Natural killer cell treated with Interleukin-12 subunit alpha and Interleukin-12 subunit beta and Interleukin-15 and Interleukin-18, amount 100 ng/mL, for 72 hours (primary cell): ENCODE measurements around the gene SATB1. TPM values are rescaled to one million over a fixed set of nuclear protein-coding genes. Genes with fewer than 3 reads are reported as not detected.
A peak's percentile ranks its signal among the peaks of the same experiment; 100 is the strongest.

Experiments used
- ATAC-seq, 2 donors: fragments of 150-1000 bp; cut with Tn5 transposase in 1 of 2; sonication (Bioruptor Pico), chemical (Tn5 transposase) in 1 of 2; 2 replicates each; pipeline ENCODE4 v1.10.0; 2021
- DNase-seq: peaks from one replicate; pipeline ENCODE4 v3.0.0; 2022; ENCODE audit warnings: low spot score
- H3K27ac Mint-ChIP-seq, 2 donors: 1 replicate in 1 of 2; 2 replicates in 1 of 2; pipeline ENCODE4 v1.8.0; 2022; ENCODE audit warnings: mixed read lengths in 2 of 2, mild to moderate bottlenecking in 1 of 2, moderate library complexity in 1 of 2
- H3K27me3 Mint-ChIP-seq, 2 donors: 1 replicate in 1 of 2; 2 replicates in 1 of 2; pipeline ENCODE4 v1.8.0; 2022; ENCODE audit warnings: mixed read lengths in 2 of 2
- H3K36me3 Mint-ChIP-seq: one replicate; pipeline ENCODE4 v1.8.0; 2022; ENCODE audit warnings: mixed read lengths
- H3K4me1 Mint-ChIP-seq, 2 donors: 1 replicate in 1 of 2; 2 replicates in 1 of 2; pipeline ENCODE4 v1.8.0; 2022; ENCODE audit warnings: low read depth in 2 of 2, mixed read lengths in 2 of 2, mild to moderate bottlenecking in 1 of 2
- H3K4me3 Mint-ChIP-seq: one replicate; pipeline ENCODE4 v1.8.0; 2022; ENCODE audit warnings: mixed read lengths
- H3K9me3 Mint-ChIP-seq: 2 replicates; pipeline ENCODE4 v1.8.0; 2022; ENCODE audit warnings: mixed read lengths
- total RNA-seq, 2 donors: library from RNA; stranded (reverse); gene quantifications; one replicate each; pipeline ENCODE4 v1.2.3, GENCODE V29; 2022

SATB1 gene
- total RNA-seq, 2 donors from 2014 or later: 401 to 512 TPM

- H3K4me3 Mint-ChIP-seq: no peak overlapping the region
- H3K9me3 Mint-ChIP-seq: no peaks in the 10 kb centered on the region
- no peaks in the 10 kb centered on the region for H3K27me3 Mint-ChIP-seq
- peak overlapping the region in 1 of 2 donors; percentile 13 for H3K27ac Mint-ChIP-seq
- H3K4me1 Mint-ChIP-seq: peaks cover 34 to 44% of the 10 kb centered on the region in 2 donors
- no peak for DNase-seq
- peaks cover 49% of the 10 kb centered on the region for H3K36me3 Mint-ChIP-seq
- no peak for ATAC-seq
Measured at GRCh38 chr3:18378218-18378617, 46.9 kb downstream of the SATB1 start.

DNA sequence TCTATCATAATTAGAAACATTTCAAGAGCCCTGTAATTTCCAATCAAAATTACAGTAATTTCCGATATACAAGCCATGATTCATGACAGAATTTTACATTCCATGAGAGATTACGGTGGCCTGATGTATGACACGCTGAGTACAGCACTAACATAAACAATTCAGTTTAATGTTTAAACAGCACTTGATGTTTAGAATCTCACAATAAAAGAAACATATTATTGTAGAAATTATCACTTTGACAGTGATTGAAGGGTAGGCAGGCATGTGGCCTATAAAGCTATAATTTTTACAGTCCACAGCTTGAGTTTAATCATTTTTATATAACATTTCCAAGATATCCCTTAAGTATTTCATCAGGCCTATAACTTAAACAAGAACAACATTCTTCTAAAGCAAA lies 48.5 kb downstream of the SATB1 start:
- Mint-ChIP-seq H3K36me3 (peaks cover 59% of the 10 kb centered on the region), H3K9me3 (no peaks in the 10 kb centered on the region), H3K4me3 (no peak overlapping the region), H3K27me3 (no peaks in the 10 kb centered on the region), H3K4me1 (peaks cover 39 to 56% of the 10 kb centered on the region in 2 donors), H3K27ac (no peak overlapping the region)
- DNase-seq (no peak), ATAC-seq (no peak)

GRCh38 chr3:18372786-18373405 lies 52.2 kb downstream of the SATB1 start:
- Mint-ChIP-seq H3K27ac (peak overlapping the region; percentile 51 to 73), H3K36me3 (peaks cover 79% of the 10 kb centered on the region), H3K9me3 (no peaks in the 10 kb centered on the region), H3K4me1 (peaks cover 61 to 76% of the 10 kb centered on the region in 2 donors), H3K4me3 (peak overlapping the region; percentile 63), H3K27me3 (no peaks in the 10 kb centered on the region)
- ATAC-seq (peak; percentile 70 to 79), DNase-seq (peak; percentile 64)

DNA sequence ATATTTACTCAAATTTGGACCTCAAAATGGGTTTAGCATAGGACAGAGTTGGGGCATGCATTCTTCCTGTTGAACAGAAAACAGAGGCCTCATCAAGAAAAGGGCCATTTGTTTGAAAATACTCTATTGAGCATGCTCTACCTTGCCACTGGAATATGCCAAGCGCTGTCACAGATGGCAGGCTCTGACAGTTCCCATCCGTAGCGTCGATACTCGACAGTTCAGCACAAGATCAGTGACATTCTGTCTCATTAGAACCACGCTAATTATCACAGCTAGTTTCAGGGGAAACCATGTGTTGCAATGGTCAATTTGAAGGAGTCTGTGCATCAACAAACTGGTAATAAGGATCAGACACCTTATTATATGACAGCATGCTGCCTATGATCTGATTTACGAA lies 54.5 kb downstream of the SATB1 start:
- DNase-seq (no peak), ATAC-seq (no peak)
- Mint-ChIP-seq H3K27me3 (no peaks in the 10 kb centered on the region), H3K9me3 (no peaks in the 10 kb centered on the region), H3K4me3 (peak overlapping the region; percentile 21), H3K27ac (peak overlapping the region; percentile 40 to 56), H3K36me3 (peaks cover 85% of the 10 kb centered on the region), H3K4me1 (peaks cover 69 to 81% of the 10 kb centered on the region in 2 donors)

- Mint-ChIP-seq H3K4me3 (peak overlapping the region; percentile 21), H3K27ac (peak overlapping the region; percentile 40 to 56), H3K4me1 (peaks cover 66 to 71% of the 10 kb centered on the region in 2 donors), H3K27me3 (no peaks in the 10 kb centered on the region), H3K36me3 (peaks cover 81% of the 10 kb centered on the region), H3K9me3 (no peaks in the 10 kb centered on the region)
- DNase-seq (no peak), ATAC-seq (no peak)
Measured at GRCh38 chr3:18369551-18370185, 55.5 kb downstream of the SATB1 start.

- peak overlapping the region; percentile 22 to 24 for H3K27ac Mint-ChIP-seq
- H3K4me3 Mint-ChIP-seq: no peak overlapping the region
- H3K4me1 Mint-ChIP-seq: peaks cover 41 to 52% of the 10 kb centered on the region in 2 donors
- H3K27me3 Mint-ChIP-seq: no peaks in the 10 kb centered on the region
- ATAC-seq (no peak), DNase-seq (no peak)
- peaks cover 62% of the 10 kb centered on the region for H3K36me3 Mint-ChIP-seq
- no peaks in the 10 kb centered on the region for H3K9me3 Mint-ChIP-seq
Measured at GRCh38 chr3:18366258-18366657, 58.9 kb downstream of the SATB1 start.

DNA sequence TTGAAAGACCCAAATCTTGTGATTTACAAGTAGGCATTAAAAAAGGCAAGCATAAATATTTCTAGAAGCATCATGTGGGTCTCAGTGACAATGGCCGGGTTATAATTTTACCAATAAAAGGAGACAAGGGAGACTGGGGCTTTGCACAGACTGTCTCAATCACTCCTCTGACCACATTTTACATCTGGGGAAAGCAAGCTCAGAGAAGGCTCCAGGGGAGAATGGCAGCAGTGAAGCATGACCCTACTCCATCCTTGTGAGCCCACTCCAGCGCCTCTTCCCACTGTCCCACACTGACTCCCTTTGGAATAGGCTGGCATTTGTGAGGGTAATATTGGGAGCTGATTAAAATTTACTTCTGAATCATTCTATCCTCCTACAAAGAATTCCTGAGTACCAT lies 61.8 kb downstream of the SATB1 start:
- Mint-ChIP-seq H3K4me1 (peaks cover 25 to 48% of the 10 kb centered on the region in 2 donors), H3K9me3 (no peaks in the 10 kb centered on the region), H3K27me3 (no peaks in the 10 kb centered on the region), H3K4me3 (no peak overlapping the region), H3K36me3 (peaks cover 56% of the 10 kb centered on the region), H3K27ac (peak overlapping the region in 1 of 2 donors; percentile 43)
- ATAC-seq (no peak), DNase-seq (no peak)

DNA sequence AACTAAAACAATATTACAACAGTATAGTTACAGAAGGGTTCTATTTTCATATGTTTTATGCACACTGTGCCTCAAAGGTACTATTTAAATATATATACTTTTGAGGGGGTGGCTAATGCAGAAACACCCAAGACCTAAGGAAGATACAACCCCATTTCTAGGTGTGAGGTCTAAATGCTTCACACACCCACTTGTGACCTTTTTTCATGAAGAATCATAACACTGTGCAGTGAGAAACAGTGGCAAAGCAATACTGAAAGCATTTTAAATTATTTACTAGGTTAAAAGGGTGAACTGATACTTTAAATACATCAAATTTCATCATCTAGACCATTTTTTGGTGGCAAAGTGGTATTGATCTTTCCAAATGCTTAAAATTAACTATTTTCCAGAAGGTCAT lies 67.4 kb downstream of the SATB1 start:
- DNase-seq: no peak
- H3K27ac Mint-ChIP-seq: no peak overlapping the region
- peaks cover 26 to 29% of the 10 kb centered on the region in 2 donors for H3K4me1 Mint-ChIP-seq
- H3K9me3 Mint-ChIP-seq: no peaks in the 10 kb centered on the region
- no peak for ATAC-seq
- H3K27me3 Mint-ChIP-seq: no peaks in the 10 kb centered on the region
- no peak overlapping the region for H3K4me3 Mint-ChIP-seq
- H3K36me3 Mint-ChIP-seq: peaks cover 32% of the 10 kb centered on the region

DNA sequence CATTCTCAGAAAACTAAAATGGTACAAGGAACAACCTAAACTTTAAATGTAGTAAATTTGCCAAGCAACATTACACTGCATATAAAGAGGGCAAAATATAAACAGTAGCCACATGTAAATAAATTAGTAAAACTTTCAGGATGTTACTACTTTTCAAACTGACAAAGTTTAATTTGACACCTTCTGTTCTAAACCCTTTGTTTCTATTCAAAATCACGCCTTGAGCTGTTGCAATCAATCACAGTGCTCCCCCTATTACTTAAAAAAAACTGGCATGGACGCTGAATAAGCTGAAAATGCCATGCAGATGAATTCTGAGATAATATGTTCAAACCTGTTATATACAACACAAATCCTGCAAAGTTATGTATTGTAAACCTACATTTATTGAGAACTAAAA lies 69.3 kb downstream of the SATB1 start:
- Mint-ChIP-seq H3K27me3 (no peaks in the 10 kb centered on the region), H3K9me3 (no peaks in the 10 kb centered on the region), H3K4me1 (peaks cover 26 to 28% of the 10 kb centered on the region in 2 donors), H3K4me3 (no peak overlapping the region), H3K27ac (peak overlapping the region in 1 of 2 donors; percentile 12), H3K36me3 (peaks cover 31% of the 10 kb centered on the region)
- ATAC-seq (no peak), DNase-seq (no peak)

GRCh38 chr3:18354701-18355100 lies 70.4 kb downstream of the SATB1 start:
- Mint-ChIP-seq H3K4me1 (peaks cover 21 to 24% of the 10 kb centered on the region in 2 donors), H3K9me3 (no peaks in the 10 kb centered on the region), H3K36me3 (peaks cover 24% of the 10 kb centered on the region), H3K4me3 (no peak overlapping the region), H3K27ac (no peak overlapping the region), H3K27me3 (no peaks in the 10 kb centered on the region)
- ATAC-seq: no peak
- no peak for DNase-seq

DNA sequence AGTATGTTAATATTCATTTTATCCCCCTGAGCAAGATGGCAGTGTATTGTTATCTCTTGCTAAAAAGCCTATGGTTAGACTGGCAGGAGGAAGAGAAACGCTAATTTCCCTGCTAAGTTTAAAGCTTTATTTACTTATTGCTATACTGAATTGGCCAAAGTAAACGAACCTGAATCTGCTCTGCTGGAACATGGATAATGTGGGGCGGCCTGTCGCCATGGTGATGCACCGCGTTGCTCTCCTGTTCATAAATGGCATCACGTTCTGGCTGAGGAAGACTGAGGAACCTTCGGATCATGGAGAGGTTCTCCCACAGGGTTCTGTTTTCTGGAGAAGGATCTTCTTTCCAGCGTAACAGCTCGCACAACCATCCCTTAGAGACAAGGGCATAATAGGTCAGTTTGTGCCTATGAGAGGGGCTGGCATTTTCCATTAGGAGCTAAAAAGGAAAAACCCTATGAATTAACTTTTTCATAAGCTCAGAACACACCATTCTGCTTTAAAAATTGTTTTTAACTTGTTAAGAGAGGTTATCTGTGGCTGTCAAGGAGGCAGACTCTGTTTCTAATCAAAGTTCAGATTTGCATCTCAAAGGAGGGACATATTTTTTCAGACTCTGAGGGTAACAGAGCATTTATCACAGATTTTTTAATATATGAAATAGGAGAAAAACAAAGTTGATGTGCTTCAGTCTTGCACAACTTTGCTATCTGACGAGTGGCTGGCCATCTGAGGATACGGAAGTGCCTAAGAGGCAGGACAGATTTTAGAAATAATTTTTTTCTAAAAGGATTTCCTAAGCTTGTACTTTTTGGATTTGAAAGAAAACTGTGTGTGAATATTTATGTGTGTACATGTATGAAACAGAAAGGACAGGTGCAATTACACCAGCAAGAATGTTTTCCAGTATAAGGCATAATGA lies 73.1 kb downstream of the SATB1 start:
- DNase-seq (no peak), ATAC-seq (no peak)
- Mint-ChIP-seq H3K36me3 (peaks cover 26% of the 10 kb centered on the region), H3K4me1 (peaks cover 24 to 25% of the 10 kb centered on the region in 2 donors), H3K9me3 (no peaks in the 10 kb centered on the region), H3K4me3 (no peak overlapping the region), H3K27me3 (no peaks in the 10 kb centered on the region), H3K27ac (peak overlapping the region; percentile 20 to 66)

GRCh38 chr3:18351069-18351628 lies 74.0 kb downstream of the SATB1 start:
- DNase-seq (no peak), ATAC-seq (peak in 1 of 2 donors; percentile 29)
- Mint-ChIP-seq H3K36me3 (peaks cover 26% of the 10 kb centered on the region), H3K4me3 (no peak overlapping the region), H3K27me3 (no peaks in the 10 kb centered on the region), H3K4me1 (peaks cover 17 to 21% of the 10 kb centered on the region in 2 donors), H3K9me3 (no peaks in the 10 kb centered on the region), H3K27ac (peak overlapping the region; percentile 20 to 53)

DNA sequence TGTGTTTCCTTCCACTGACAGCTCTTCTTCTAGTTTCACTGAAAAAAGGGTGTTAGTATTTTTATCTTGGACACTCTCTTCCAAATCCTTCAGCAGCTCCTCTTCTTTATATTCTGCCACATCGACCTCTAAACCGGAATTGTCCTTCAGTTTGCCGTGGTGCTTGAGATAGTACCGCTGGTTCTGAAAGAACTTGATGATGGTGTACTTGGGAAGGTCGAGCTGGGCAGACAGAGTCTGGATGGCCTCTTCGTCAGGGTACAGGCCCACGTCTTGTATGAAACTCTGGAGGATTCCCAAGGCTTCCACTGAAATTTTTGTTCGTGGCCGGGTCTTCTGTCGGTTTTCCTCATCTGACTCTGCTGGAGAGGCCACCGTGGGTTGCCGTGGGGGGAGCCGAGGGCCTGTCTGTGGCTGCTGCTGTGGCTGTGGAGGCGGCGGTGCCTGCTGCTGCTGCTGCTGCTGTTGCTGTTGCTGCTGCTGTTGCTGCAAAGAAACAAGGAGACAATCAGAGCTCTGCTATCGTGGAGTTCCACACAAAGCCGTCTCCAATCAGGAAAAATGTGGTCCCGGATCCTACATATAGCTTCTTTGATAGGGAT lies 75.8 kb downstream of the SATB1 start:
- H3K9me3 Mint-ChIP-seq: no peaks in the 10 kb centered on the region
- DNase-seq: no peak
- peak overlapping the region in 1 of 2 donors; percentile 71 for H3K27ac Mint-ChIP-seq
- ATAC-seq: peak in 1 of 2 donors; percentile 44
- no peaks in the 10 kb centered on the region for H3K27me3 Mint-ChIP-seq
- peaks cover 26% of the 10 kb centered on the region for H3K36me3 Mint-ChIP-seq
- peaks cover 10 to 16% of the 10 kb centered on the region in 2 donors for H3K4me1 Mint-ChIP-seq
- H3K4me3 Mint-ChIP-seq: no peak overlapping the region
